SU-DHL-6 (cell line): Measurements from ENCODE around the gene RAET1G.

Source experiments
- H2AFZ ChIP-seq: fragments of 200-600 bp; sonication (generic); 2 replicates; pipeline ENCODE4 v1.6.1; 2014; ENCODE audit warnings: low read depth, mild to moderate bottlenecking, moderate library complexity, mixed read lengths, antibody characterized with exemption, low read length; ENCODE audit not compliant: severe bottlenecking
- H3F3A ChIP-seq: fragments of 200-600 bp; shearing (Covaris generic); 2 replicates; pipeline ENCODE4 v1.6.0; 2016; ENCODE audit warnings: antibody characterized with exemption, mild to moderate bottlenecking; ENCODE audit not compliant: insufficient read depth
- H3K27ac ChIP-seq: fragments of 200-600 bp; sonication (generic); 2 replicates; pipeline ENCODE4 v1.5.1; 2016; ENCODE audit warnings: low read depth, mild to moderate bottlenecking, low read length, moderate library complexity, mixed read lengths
- H3K27me3 ChIP-seq: fragments of 200-600 bp; sonication (generic), shearing (Covaris generic); 2 replicates; pipeline ENCODE4 v1.6.0; 2014; ENCODE audit warnings: mild to moderate bottlenecking, low read length
- H3K36me3 ChIP-seq: fragments of 200-600 bp; sonication (generic); 2 replicates; pipeline ENCODE4 v1.6.1; 2014; ENCODE audit warnings: mild to moderate bottlenecking, low read length, mixed read lengths
- H3K4me2 ChIP-seq: fragments of 300-600, 200-600 bp; shearing (Covaris generic), sonication (generic); 2 replicates; pipeline ENCODE4 v1.6.0; 2014; ENCODE audit warnings: low read length, low read depth, mild to moderate bottlenecking; ENCODE audit not compliant: poor library complexity, severe bottlenecking
- H3K4me3 ChIP-seq: fragments of 200-600 bp; sonication (generic); 2 replicates; pipeline ENCODE4 v1.5.1; 2014; ENCODE audit warnings: antibody characterized with exemption, low read length, mild to moderate bottlenecking, mixed read lengths; ENCODE audit not compliant: insufficient read depth, poor library complexity, severe bottlenecking
- H3K79me2 ChIP-seq: fragments of 200-600 bp; sonication (generic); 2 replicates; pipeline ENCODE4 v1.6.1; 2014; ENCODE audit warnings: mild to moderate bottlenecking, low read length, moderate library complexity; ENCODE audit not compliant: insufficient read depth
- H3K9ac ChIP-seq: fragments of 200-600 bp; sonication (generic); 2 replicates; pipeline ENCODE4 v1.7.0; 2014; ENCODE audit warnings: mild to moderate bottlenecking, low read length
- H3K9me2 ChIP-seq: fragments of 200-600 bp; sonication (generic); replicated peaks from 2 replicates; pipeline ENCODE4 v1.6.1; 2014; ENCODE audit warnings: low read length; ENCODE audit not compliant: insufficient read depth
- H3K9me3 ChIP-seq: fragments of 200-600 bp; sonication (generic); 2 replicates; pipeline ENCODE4 v1.6.1; 2014; ENCODE audit warnings: low read length, mixed read lengths; ENCODE audit not compliant: insufficient read depth
- H4K20me1 ChIP-seq: fragments of 200-600 bp; sonication (generic); 2 replicates; pipeline ENCODE4 v1.6.1; 2014; ENCODE audit warnings: low read depth, mild to moderate bottlenecking, antibody characterized with exemption, low read length, moderate library complexity, mixed read lengths
- EZH2phosphoT487 ChIP-seq: fragments of 200-600 bp; sonication (generic), shearing (Covaris generic); conservative IDR thresholded peaks from 2 replicates; pipeline ENCODE4 v1.6.1; 2018; ENCODE audit warnings: mild to moderate bottlenecking, antibody characterized with exemption, low read length, moderate library complexity, mixed read lengths
- TF ChIP-seq, protein P1 (sequence below): fragments of 200-600 bp; sonication (generic); IDR thresholded peaks from one replicate; pipeline ENCODE4 v1.5.1; 2017; ENCODE audit warnings: antibody characterized with exemption, mild to moderate bottlenecking, low read length, moderate library complexity; ENCODE audit not compliant: insufficient read depth, poor library complexity, severe bottlenecking

The RAET1G gene

DNA sequence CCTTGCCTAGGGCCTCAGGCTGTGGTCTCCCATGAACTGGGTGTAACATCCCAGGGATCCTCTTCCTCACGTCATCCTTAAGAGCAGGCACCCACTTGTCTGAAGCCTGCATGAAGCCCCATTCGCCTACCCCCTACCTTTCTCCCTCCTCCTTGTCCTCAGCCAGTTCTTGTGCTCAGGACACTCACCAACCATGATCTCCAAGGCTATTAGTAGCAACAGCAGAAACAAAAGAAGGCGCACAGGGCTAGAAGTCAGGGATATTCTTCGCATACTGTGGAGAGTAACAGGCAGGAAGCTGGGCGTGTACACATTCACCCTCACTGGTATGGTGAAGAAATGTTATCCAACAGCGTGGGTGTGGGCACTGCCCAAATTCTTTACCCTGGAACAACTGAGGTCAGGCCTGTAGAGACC is 32.3 kb downstream of the RAET1G start:
- Histone ChIP-seq H2AFZ (no peak overlapping the region), H3F3A (no peaks in the 10 kb centered on the region), H3K9ac (no peak overlapping the region), H3K9me2 (no peaks in the 10 kb centered on the region), H4K20me1 (no peaks in the 10 kb centered on the region), H3K36me3 (no peaks in the 10 kb centered on the region), H3K9me3 (no peaks in the 10 kb centered on the region), H3K79me2 (no peaks in the 10 kb centered on the region), H3K27me3 (no peaks in the 10 kb centered on the region), H3K27ac (no peak overlapping the region), H3K4me3 (no peak overlapping the region), H3K4me2 (no peak overlapping the region)
- TF ChIP-seq EZH2phosphoT487: no peak
- TF ChIP-seq, protein P1, sequence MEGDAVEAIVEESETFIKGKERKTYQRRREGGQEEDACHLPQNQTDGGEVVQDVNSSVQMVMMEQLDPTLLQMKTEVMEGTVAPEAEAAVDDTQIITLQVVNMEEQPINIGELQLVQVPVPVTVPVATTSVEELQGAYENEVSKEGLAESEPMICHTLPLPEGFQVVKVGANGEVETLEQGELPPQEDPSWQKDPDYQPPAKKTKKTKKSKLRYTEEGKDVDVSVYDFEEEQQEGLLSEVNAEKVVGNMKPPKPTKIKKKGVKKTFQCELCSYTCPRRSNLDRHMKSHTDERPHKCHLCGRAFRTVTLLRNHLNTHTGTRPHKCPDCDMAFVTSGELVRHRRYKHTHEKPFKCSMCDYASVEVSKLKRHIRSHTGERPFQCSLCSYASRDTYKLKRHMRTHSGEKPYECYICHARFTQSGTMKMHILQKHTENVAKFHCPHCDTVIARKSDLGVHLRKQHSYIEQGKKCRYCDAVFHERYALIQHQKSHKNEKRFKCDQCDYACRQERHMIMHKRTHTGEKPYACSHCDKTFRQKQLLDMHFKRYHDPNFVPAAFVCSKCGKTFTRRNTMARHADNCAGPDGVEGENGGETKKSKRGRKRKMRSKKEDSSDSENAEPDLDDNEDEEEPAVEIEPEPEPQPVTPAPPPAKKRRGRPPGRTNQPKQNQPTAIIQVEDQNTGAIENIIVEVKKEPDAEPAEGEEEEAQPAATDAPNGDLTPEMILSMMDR: no peak

DNA sequence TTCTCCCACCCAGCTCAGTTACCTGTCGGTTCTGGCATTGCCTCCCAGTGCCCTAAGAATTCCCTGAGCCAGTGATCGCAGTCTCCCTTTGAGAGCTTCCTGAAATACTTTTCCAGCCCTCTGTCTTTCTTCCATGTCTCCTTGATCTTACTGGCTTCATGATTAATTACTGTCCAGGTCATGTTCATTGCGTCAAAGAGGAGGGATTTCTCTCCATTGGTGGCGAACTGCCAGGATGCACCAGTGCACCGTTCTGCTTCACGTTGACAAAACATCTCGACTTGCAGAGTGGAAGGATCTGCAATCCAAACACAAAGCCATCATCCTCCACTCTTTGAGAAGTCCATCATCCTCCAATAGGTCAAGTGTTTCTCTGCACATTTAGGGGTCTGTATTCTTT is 33.6 kb downstream of the RAET1G start:
- Histone ChIP-seq H3K27me3 (no peaks in the 10 kb centered on the region), H4K20me1 (no peaks in the 10 kb centered on the region), H3K4me2 (no peak overlapping the region), H3K79me2 (no peaks in the 10 kb centered on the region), H3K27ac (no peak overlapping the region), H3F3A (no peaks in the 10 kb centered on the region), H3K4me3 (no peak overlapping the region), H3K9me3 (no peaks in the 10 kb centered on the region), H3K9me2 (no peaks in the 10 kb centered on the region), H3K9ac (no peak overlapping the region), H3K36me3 (no peaks in the 10 kb centered on the region), H2AFZ (no peak overlapping the region)
- TF ChIP-seq, protein P1: no peak
- no peak for TF ChIP-seq EZH2phosphoT487

DNA sequence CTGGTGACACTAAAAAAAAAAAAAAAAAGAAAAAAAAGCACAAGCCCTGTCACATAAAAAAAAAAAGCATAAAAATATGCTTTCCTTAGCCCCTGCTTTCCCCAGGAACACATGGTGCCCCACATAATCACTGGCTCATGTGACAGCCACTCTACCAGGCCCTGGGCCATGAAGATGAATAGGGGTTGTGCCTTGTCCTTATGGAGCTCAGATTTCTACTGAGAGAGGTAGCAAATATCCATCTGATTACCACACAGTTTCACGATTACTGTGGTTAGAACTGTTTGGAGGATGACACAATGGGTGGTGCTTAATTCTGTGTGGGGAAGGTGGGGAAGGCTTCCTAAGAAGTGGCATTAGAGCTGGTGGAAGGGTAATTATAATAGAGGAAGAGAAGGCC is 34.3 kb downstream of the RAET1G start:
- Histone ChIP-seq H3K4me2 (no peak overlapping the region), H3K9me2 (no peaks in the 10 kb centered on the region), H3K9ac (no peak overlapping the region), H2AFZ (no peak overlapping the region), H3K27me3 (no peaks in the 10 kb centered on the region), H3K36me3 (no peaks in the 10 kb centered on the region), H3K9me3 (no peaks in the 10 kb centered on the region), H3K27ac (no peak overlapping the region), H3F3A (no peaks in the 10 kb centered on the region), H4K20me1 (no peaks in the 10 kb centered on the region), H3K79me2 (no peaks in the 10 kb centered on the region), H3K4me3 (no peak overlapping the region)
- no peak for TF ChIP-seq EZH2phosphoT487
- TF ChIP-seq, protein P1: no peak
